Measurements from ENCODE around the gene CADM2.

Gene CADM2

GRCh38 chr3:85709346-85709892 is 750.6 kb downstream of the CADM2 start:
- Histone ChIP-seq H4K20me1 (ENCODE audit: control insufficient read depth, insufficient read depth, low read depth, low read length) (no peaks in the 10 kb centered on the region), H3K4me1 (ENCODE audit: control insufficient read depth, low read length) (no peaks in the 10 kb centered on the region), H3K36me3 (ENCODE audit: control insufficient read depth, low read length) (no peaks in the 10 kb centered on the region), H3K4me3 (ENCODE audit: low read length) (no peak overlapping the region), H3K27me3 (ENCODE audit: control insufficient read depth, low read length) (no peaks in the 10 kb centered on the region), H3F3A (ENCODE audit: control insufficient read depth, insufficient read depth) (no peaks in the 10 kb centered on the region), H3K27ac (ENCODE audit: low read depth, low read length) (no peak overlapping the region), H3K9me2 (replicated peaks; ENCODE audit: control insufficient read depth, low read length) (no peaks in the 10 kb centered on the region), H3K9me3 (ENCODE audit: control insufficient read depth, insufficient read depth, low read length) (no peaks in the 10 kb centered on the region), H3K4me2 (ENCODE audit: low read length) (no peak overlapping the region), H3K79me2 (ENCODE audit: control insufficient read depth, low read length) (no peaks in the 10 kb centered on the region)
- TF ChIP-seq CTCF (IDR thresholded peaks at IDR 0.05; ENCODE audit: low read depth, low read length, poor library complexity, severe bottlenecking) (no peak), EZH2phosphoT487 (IDR thresholded peaks at IDR 0.05; ENCODE audit: borderline replicate concordance, low read length) (no peak)

- no peak overlapping the region for H3K4me2 ChIP-seq (ENCODE audit: low read length)
- H3K9me2 ChIP-seq (replicated peaks; ENCODE audit: control insufficient read depth, low read length) = no peaks in the 10 kb centered on the region
- H4K20me1 ChIP-seq (ENCODE audit: control insufficient read depth, insufficient read depth, low read depth, low read length) = no peaks in the 10 kb centered on the region
Measured at GRCh38 chr3:85710490-85710889, 751.7 kb downstream of the CADM2 start.

GRCh38 chr3:85721409-85722145 is 762.8 kb downstream of the CADM2 start:
- TF ChIP-seq EZH2phosphoT487 (IDR thresholded peaks at IDR 0.05; ENCODE audit: borderline replicate concordance, low read length) (no peak), CTCF (IDR thresholded peaks at IDR 0.05; ENCODE audit: low read depth, low read length, poor library complexity, severe bottlenecking) (no peak)
- Histone ChIP-seq H3K27me3 (ENCODE audit: control insufficient read depth, low read length) (no peaks in the 10 kb centered on the region), H3F3A (ENCODE audit: control insufficient read depth, insufficient read depth) (no peaks in the 10 kb centered on the region), H3K79me2 (ENCODE audit: control insufficient read depth, low read length) (no peaks in the 10 kb centered on the region), H3K27ac (ENCODE audit: low read depth, low read length) (no peak overlapping the region), H3K4me2 (ENCODE audit: low read length) (no peak overlapping the region), H3K9me3 (ENCODE audit: control insufficient read depth, insufficient read depth, low read length) (no peaks in the 10 kb centered on the region), H3K36me3 (ENCODE audit: control insufficient read depth, low read length) (no peaks in the 10 kb centered on the region), H4K20me1 (ENCODE audit: control insufficient read depth, insufficient read depth, low read depth, low read length) (no peaks in the 10 kb centered on the region), H3K4me1 (ENCODE audit: control insufficient read depth, low read length) (no peaks in the 10 kb centered on the region), H3K9me2 (replicated peaks; ENCODE audit: control insufficient read depth, low read length) (no peaks in the 10 kb centered on the region; the same call in 1 of the 2 replicates), H3K4me3 (ENCODE audit: low read length) (no peak overlapping the region)

More at GRCh38 chr3:85710490-85710889, 751.7 kb downstream of the CADM2 start:
- H3F3A ChIP-seq (ENCODE audit: control insufficient read depth, insufficient read depth) = no peaks in the 10 kb centered on the region
- no peak overlapping the region for H3K4me3 ChIP-seq (ENCODE audit: low read length)
- TF ChIP-seq EZH2phosphoT487 (IDR thresholded peaks at IDR 0.05; ENCODE audit: borderline replicate concordance, low read length) (no peak), CTCF (IDR thresholded peaks at IDR 0.05; ENCODE audit: low read depth, low read length, poor library complexity, severe bottlenecking) (no peak)
- no peaks in the 10 kb centered on the region for H3K4me1 ChIP-seq (ENCODE audit: control insufficient read depth, low read length)
- no peaks in the 10 kb centered on the region for H3K79me2 ChIP-seq (ENCODE audit: control insufficient read depth, low read length)
- H3K9me3 ChIP-seq (ENCODE audit: control insufficient read depth, insufficient read depth, low read length) = no peaks in the 10 kb centered on the region
- no peaks in the 10 kb centered on the region for H3K27me3 ChIP-seq (ENCODE audit: control insufficient read depth, low read length)
- no peak overlapping the region for H3K27ac ChIP-seq (ENCODE audit: low read depth, low read length)
- no peaks in the 10 kb centered on the region for H3K36me3 ChIP-seq (ENCODE audit: control insufficient read depth, low read length)

Data from DOHH2 (cell line).